Heart left ventricle (tissue), 16 donors: Measurements from ENCODE around the gene CHST11. TPM values are rescaled to one million over a fixed set of nuclear protein-coding genes. Genes with fewer than 3 reads are reported as not detected.

Experiments
- ATAC-seq, 4 donors: fragments of 200-7000 bp; cut with Tn5 transposase; one replicate each; pipeline ENCODE4 v1.9.1; 2020 to 2022; ENCODE audit warnings: moderate library complexity in 4 of 4, mild to moderate bottlenecking in 3 of 4, moderate number of reproducible peaks in 1 of 4
- DNase-seq, 5 donors: peaks; one replicate each; pipeline ENCODE4 v3.0.0-alpha.2; 2020
- H3K27ac ChIP-seq, 12 donors: fragments of 200-600 bp; sonication (generic) in 4 of 12; one replicate each; pipeline versions ENCODE4 v1.5.0 to v1.8.0; 2016 to 2022; ENCODE audit warnings: mild to moderate bottlenecking in 2 of 12
- H3K27me3 ChIP-seq, 9 donors: fragments of 200-600 bp; sonication (generic) in 2 of 9; one replicate each; pipeline versions ENCODE4 v1.5.1 to v1.8.0; 2016 to 2022; ENCODE audit warnings: mild to moderate bottlenecking in 3 of 9
- H3K36me3 ChIP-seq, 9 donors: fragments of 200-600 bp; sonication (generic) in 2 of 9; one replicate each; pipeline versions ENCODE4 v1.5.0 to v1.8.0; 2018 to 2022; ENCODE audit warnings: mild to moderate bottlenecking in 2 of 9
- H3K4me1 ChIP-seq, 12 donors: fragments of 200-600 bp; sonication (generic) in 4 of 12; one replicate each; pipeline versions ENCODE4 v1.5.0 to v1.8.0; 2016 to 2022; ENCODE audit warnings: mild to moderate bottlenecking in 3 of 12
- H3K4me3 ChIP-seq, 12 donors: fragments of 200-600 bp; sonication (generic) in 4 of 12; one replicate each; pipeline versions ENCODE4 v1.5.0 to v1.8.0; 2017 to 2022; ENCODE audit warnings: mild to moderate bottlenecking in 9 of 12, moderate library complexity in 4 of 12
- H3K9me3 ChIP-seq, 12 donors: fragments of 200-600 bp; sonication (generic) in 4 of 12; one replicate each; pipeline versions ENCODE4 v1.5.0 to v1.8.0; 2016 to 2022; ENCODE audit warnings: mild to moderate bottlenecking in 1 of 12
- POLR2A ChIP-seq, 2 donors: fragments of 450-650 bp; IDR thresholded peaks; one replicate each; pipeline ENCODE4 v1.6.1; 2017; ENCODE audit warnings: antibody characterized with exemption in 2 of 2, mild to moderate bottlenecking in 2 of 2, moderate library complexity in 2 of 2
- WGBS, 4 donors: extraction: QIAGEN DNeasy Blood & Tissue Kit in 2 of 4; methylation state at CpG; one replicate each; pipeline versions ENCODE4 v1.1.5 to v1.1.7; 2013 to 2018; 5-methylcytosine and 5-hydroxymethylcytosine counted together
- intact Hi-C, 10 donors: fragments of 100-400 bp; cut with DNase I; formaldehyde crosslinking; loops; one replicate each; pipeline versions ENCODE4 v1.11.1 to v1.14.2; 2022
- polyA plus RNA-seq, 2 donors: library from polyadenylated mRNA; stranded (reverse); fragments of 200-250 nt; gene quantifications; one replicate each; pipeline ENCODE4 v1.2.3, GENCODE V29; 2013
- total RNA-seq, 9 donors: library from RNA; depleted of rRNA in 2 of 9; stranded (reverse); fragments of >200 nt in 2 of 9; fragmentation: NEBNext Ultra II Directional in 3 of 9; extraction: Animal tissue kit (Norgen Biotek cat#: 25700) in 3 of 9; gene quantifications; one replicate each; pipeline versions ENCODE4 v1.1.0 to v1.2.4, GENCODE V29; 2016 to 2023
- TF ChIP-seq, protein P1 (sequence below), 12 donors: fragments of 200-600 bp; sonication (generic) in 4 of 12; IDR thresholded peaks; one replicate each; pipeline versions ENCODE4 v1.5.0 to v1.8.0; 2018 to 2022; ENCODE audit warnings: antibody characterized with exemption in 12 of 12, mild to moderate bottlenecking in 5 of 12
- donor health status: ischemic (EF 13 %, LVEDD 7.1; RV severe dilation, severe dysfunction).
- donor health status: healthy with polysubstance abuse.
- donor health status: DM: no; HTN: yes; CAD: no.
- donor health status: DM: no; HTN: no; CAD: no.
- donor health status: ischemic (EF 25% LVEDD 6.9; RV normal size, moderate dysfunction).
- donor health status: ischemic (EF 25% LVEDD 5.7; RV mildly dilated, moderate dysfunction).
- donor health status: healthy.
- donor health status: DM: yes; HTN: yes; CAD: no.
- donor health status: ischemic (EF 35%, LVEDD 5.7; RV mildly dilated, moderate dysfunction).
- donor health status: nonischemic (EF 11% LVEDD 7.7; RV severe dilation, severe dysfunction).
- donor health status: DM: yes; HTN: yes; CAD: no.
- donor health status: PGD.
- donor health status: ischemic (EF 29% LVEDD 5.4; RV normal size, mild dysfunction).
- donor health status: nonischemic (EF 23%, LVEDD 6.1; RV moderate dilation, normal function).

The CHST11 gene
- total and polyA plus RNA-seq, 11 donors = 1.1 to 16.9 (median 3.4) TPM

DNA sequence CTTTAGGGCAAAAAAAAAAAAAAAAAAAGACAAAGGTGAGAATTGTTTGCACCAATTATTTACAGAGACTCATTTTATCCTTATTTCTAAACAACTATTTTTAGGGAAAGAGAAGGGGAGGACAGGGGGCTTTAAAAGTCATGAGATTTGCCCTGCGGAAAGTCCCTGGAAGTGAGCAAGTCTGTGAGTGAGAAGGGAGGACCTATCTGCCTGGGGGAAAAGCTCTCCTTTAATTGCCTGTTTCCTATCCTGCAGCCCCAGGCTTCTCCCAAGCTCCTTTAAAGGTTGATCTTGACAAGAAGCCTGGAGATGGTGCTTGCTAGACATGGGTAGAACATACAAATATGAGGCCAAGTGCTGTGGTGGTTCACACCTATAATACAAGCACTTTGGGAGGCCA lies 8.3 kb upstream of the CHST11 start:
- H3K4me1 ChIP-seq = no peaks in the 10 kb centered on the region
- no peak overlapping the region for H3K4me3 ChIP-seq
- 88 to 90% (median 89%) methylated on average over 1 of the region's 1 CpG for WGBS, 4 donors
- intact Hi-C loops = no loop called here
- ATAC-seq = no peak
- no peak for TF ChIP-seq POLR2A (IDR thresholded peaks at IDR 0.05)
- TF ChIP-seq, protein P1, sequence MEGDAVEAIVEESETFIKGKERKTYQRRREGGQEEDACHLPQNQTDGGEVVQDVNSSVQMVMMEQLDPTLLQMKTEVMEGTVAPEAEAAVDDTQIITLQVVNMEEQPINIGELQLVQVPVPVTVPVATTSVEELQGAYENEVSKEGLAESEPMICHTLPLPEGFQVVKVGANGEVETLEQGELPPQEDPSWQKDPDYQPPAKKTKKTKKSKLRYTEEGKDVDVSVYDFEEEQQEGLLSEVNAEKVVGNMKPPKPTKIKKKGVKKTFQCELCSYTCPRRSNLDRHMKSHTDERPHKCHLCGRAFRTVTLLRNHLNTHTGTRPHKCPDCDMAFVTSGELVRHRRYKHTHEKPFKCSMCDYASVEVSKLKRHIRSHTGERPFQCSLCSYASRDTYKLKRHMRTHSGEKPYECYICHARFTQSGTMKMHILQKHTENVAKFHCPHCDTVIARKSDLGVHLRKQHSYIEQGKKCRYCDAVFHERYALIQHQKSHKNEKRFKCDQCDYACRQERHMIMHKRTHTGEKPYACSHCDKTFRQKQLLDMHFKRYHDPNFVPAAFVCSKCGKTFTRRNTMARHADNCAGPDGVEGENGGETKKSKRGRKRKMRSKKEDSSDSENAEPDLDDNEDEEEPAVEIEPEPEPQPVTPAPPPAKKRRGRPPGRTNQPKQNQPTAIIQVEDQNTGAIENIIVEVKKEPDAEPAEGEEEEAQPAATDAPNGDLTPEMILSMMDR (IDR thresholded peaks at IDR 0.05) = no peak
- no peak overlapping the region for H3K27ac ChIP-seq
- H3K27me3 ChIP-seq = no peaks in the 10 kb centered on the region
- no peak for DNase-seq
- no peaks in the 10 kb centered on the region for H3K36me3 ChIP-seq
- peaks cover 0 to 11% (median 0%) of the 10 kb centered on the region in 12 donors for H3K9me3 ChIP-seq

DNA sequence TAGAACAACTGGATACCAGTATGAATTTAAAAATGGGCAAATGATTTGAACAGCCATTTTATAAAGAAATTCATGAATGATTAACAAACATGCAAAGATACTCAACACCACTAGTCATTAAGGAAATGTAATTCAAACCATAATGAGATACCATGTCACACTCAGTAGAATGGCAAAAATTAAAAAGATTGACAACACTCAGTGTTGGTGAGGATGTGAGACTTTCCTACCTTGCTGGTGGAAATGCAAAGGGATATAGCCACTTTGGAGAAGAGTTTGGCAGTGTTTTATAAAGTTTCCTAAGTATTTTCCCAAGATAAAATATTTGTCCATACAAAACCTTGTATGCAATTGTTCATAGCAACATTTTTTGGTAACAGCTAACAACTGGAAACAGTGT lies 6.0 kb upstream of the CHST11 start:
- no peak for ATAC-seq
- intact Hi-C loops = loop anchor here in 4 of 10 donors (10.0 kb wide), 2 partner anchors 154 to 414 kb away; no protein-coding TSS in a partner anchor
- DNase-seq = no peak

DNA sequence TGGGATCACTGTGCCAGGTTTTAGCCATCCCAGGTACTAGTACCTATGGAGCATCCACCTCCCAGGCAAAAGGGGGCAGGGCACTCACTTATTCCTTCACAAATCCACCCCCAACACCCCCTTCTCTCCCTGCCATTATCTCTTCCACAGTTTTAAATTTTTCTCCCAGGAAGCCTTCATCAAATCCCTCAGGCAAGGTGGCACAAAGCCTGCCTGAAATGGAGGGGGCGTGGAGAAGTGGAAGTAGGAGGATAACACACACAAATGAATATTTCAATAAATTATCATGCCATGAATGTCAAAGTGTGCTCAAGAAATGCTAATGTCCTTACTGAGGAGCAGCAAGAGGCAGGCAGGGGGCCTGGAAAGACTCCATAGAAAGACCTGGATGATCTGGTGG lies 4.7 kb upstream of the CHST11 start:
- ATAC-seq (no peak), DNase-seq (no peak)
- Histone ChIP-seq H3K27me3 (no peaks in the 10 kb centered on the region), H3K27ac (no peak overlapping the region), H3K4me1 (peaks cover 0 to 9% (median 1%) of the 10 kb centered on the region in 12 donors), H3K9me3 (peaks cover 0 to 11% (median 0%) of the 10 kb centered on the region in 12 donors), H3K4me3 (no peak overlapping the region), H3K36me3 (no peaks in the 10 kb centered on the region)
- 95 to 97% (median 96%) methylated on average over 1 of the region's 1 CpG for WGBS, 4 donors
- TF ChIP-seq, protein P1 (IDR thresholded peaks at IDR 0.05) = no peak
- TF ChIP-seq POLR2A (IDR thresholded peaks at IDR 0.05) = no peak
- intact Hi-C loops = loop anchor here in 4 of 10 donors (10.0 kb wide), 2 partner anchors 153 to 413 kb away; no protein-coding TSS in a partner anchor

More for the DNA sequence above, 6.0 kb upstream of the CHST11 start:
- H3K4me3 ChIP-seq = no peak overlapping the region
- no peak overlapping the region for H3K27ac ChIP-seq
- peaks cover 0 to 11% (median 0%) of the 10 kb centered on the region in 12 donors for H3K9me3 ChIP-seq
- peaks cover 0 to 2% (median 0%) of the 10 kb centered on the region in 12 donors for H3K4me1 ChIP-seq
- no peaks in the 10 kb centered on the region for H3K27me3 ChIP-seq
- TF ChIP-seq POLR2A (IDR thresholded peaks at IDR 0.05) = no peak
- TF ChIP-seq, protein P1 (IDR thresholded peaks at IDR 0.05) = no peak
- no peaks in the 10 kb centered on the region for H3K36me3 ChIP-seq

DNA sequence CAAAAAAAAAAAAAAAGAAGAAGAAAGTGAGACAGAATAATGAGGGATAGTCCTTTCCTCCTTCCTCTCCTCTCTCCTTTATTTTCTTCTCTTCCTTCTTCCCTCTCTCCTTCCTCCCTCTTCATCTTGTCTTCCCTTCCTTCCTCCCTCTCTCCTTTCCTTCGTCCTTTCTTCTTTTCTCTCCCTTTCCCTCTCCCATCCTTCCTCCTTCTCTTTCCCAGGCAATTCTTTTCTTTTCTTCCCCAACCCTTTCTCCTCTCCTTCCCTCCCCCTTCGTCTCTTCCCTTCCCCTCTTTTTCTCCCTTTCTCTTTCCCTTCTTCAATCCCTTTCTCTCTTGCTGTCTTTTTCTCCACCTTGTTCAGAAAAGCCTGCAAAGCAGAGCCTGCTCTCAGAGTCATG lies 3.6 kb upstream of the CHST11 start:
- 76 to 89% (median 82%) methylated on average over 2 of the region's 2 CpGs for WGBS, 4 donors
- H3K27ac ChIP-seq = no peak overlapping the region
- H3K4me1 ChIP-seq = peaks cover 0 to 12% (median 2%) of the 10 kb centered on the region in 12 donors
- DNase-seq (no peak), ATAC-seq (no peak)
- intact Hi-C loops = loop anchor here in 4 of 10 donors (10.0 kb wide), 2 partner anchors 152 to 412 kb away; no protein-coding TSS in a partner anchor
- no peaks in the 10 kb centered on the region for H3K27me3 ChIP-seq
- H3K9me3 ChIP-seq = peaks cover 0 to 11% (median 0%) of the 10 kb centered on the region in 12 donors
- no peak overlapping the region for H3K4me3 ChIP-seq
- H3K36me3 ChIP-seq = no peaks in the 10 kb centered on the region
- no peak for TF ChIP-seq POLR2A (IDR thresholded peaks at IDR 0.05)
- TF ChIP-seq, protein P1 (IDR thresholded peaks at IDR 0.05) = no peak
